ENCODE data around the gene KLF3.

GRCh38 chr4:38666766-38667084 lies 2.7 kb downstream of the KLF3 start:
- TF ChIP-seq CTCF (IDR thresholded peaks at IDR 0.05; ENCODE audit: low read length) (no peak), EZH2 (optimal IDR thresholded peaks at IDR 0.05; ENCODE audit: low read depth, low read length) (no peak)
